ENCODE measurements around the gene LPO.

DNA sequence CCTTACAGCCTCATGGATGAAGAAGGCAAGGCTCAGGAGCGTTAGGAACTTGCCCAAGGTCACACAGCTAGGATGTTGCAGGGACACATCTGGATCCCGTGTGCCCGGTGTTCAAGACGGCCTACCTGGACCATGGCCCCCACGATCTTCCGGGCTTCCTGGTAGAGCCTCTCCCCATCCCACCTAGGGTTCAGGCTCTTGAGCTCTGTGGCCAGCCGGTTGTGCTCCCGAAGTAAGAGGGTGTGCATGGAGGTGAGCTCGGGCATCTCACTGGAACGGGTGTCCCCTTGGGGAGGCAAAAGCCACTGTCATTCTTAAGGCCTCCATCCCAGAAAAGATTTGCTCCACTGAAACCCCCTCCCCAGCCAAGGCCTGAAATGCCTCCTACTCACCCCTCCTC, 37.0 kb downstream of the LPO start:
- no peak for TF ChIP-seq NFIC (IDR thresholded peaks at IDR 0.05)
- TF ChIP-seq CREB1 (IDR thresholded peaks at IDR 0.05; ENCODE audit: low read depth): no peak
- TF ChIP-seq YY1 (IDR thresholded peaks at IDR 0.05; ENCODE audit: low read depth): no peak
- TF ChIP-seq RAD21 (IDR thresholded peaks at IDR 0.05; ENCODE audit: low read depth): no peak
- TF ChIP-seq CEBPB (IDR thresholded peaks at IDR 0.05): no peak
- no peak for TF ChIP-seq FOXM1 (IDR thresholded peaks at IDR 0.05; ENCODE audit: borderline replicate concordance, low read depth)
- no peak for TF ChIP-seq EP300 (IDR thresholded peaks at IDR 0.05; ENCODE audit: borderline replicate concordance)
- no peak for TF ChIP-seq EGR1 (IDR thresholded peaks at IDR 0.05)
- TF ChIP-seq USF1 (IDR thresholded peaks at IDR 0.05): no peak
- no peak for TF ChIP-seq TCF12 (IDR thresholded peaks at IDR 0.05; ENCODE audit: low read depth)
- no peak for TF ChIP-seq TEAD4 (IDR thresholded peaks at IDR 0.05)
- TF ChIP-seq, protein P1, sequence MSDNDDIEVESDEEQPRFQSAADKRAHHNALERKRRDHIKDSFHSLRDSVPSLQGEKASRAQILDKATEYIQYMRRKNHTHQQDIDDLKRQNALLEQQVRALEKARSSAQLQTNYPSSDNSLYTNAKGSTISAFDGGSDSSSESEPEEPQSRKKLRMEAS (IDR thresholded peaks at IDR 0.05): no peak
- TF ChIP-seq TAF1 (IDR thresholded peaks at IDR 0.05; ENCODE audit: low read depth): no peak
- TF ChIP-seq, protein P2, sequence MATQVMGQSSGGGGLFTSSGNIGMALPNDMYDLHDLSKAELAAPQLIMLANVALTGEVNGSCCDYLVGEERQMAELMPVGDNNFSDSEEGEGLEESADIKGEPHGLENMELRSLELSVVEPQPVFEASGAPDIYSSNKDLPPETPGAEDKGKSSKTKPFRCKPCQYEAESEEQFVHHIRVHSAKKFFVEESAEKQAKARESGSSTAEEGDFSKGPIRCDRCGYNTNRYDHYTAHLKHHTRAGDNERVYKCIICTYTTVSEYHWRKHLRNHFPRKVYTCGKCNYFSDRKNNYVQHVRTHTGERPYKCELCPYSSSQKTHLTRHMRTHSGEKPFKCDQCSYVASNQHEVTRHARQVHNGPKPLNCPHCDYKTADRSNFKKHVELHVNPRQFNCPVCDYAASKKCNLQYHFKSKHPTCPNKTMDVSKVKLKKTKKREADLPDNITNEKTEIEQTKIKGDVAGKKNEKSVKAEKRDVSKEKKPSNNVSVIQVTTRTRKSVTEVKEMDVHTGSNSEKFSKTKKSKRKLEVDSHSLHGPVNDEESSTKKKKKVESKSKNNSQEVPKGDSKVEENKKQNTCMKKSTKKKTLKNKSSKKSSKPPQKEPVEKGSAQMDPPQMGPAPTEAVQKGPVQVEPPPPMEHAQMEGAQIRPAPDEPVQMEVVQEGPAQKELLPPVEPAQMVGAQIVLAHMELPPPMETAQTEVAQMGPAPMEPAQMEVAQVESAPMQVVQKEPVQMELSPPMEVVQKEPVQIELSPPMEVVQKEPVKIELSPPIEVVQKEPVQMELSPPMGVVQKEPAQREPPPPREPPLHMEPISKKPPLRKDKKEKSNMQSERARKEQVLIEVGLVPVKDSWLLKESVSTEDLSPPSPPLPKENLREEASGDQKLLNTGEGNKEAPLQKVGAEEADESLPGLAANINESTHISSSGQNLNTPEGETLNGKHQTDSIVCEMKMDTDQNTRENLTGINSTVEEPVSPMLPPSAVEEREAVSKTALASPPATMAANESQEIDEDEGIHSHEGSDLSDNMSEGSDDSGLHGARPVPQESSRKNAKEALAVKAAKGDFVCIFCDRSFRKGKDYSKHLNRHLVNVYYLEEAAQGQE (IDR thresholded peaks at IDR 0.05; ENCODE audit: low read depth): no peak
